ENCODE results near the gene FILIP1.
"Not testable (repeated sequence)": the region's sequence is repeated elsewhere in the genome, so short reads cannot be mapped to it uniquely, and the experiment has no call there.

FILIP1 gene

DNA sequence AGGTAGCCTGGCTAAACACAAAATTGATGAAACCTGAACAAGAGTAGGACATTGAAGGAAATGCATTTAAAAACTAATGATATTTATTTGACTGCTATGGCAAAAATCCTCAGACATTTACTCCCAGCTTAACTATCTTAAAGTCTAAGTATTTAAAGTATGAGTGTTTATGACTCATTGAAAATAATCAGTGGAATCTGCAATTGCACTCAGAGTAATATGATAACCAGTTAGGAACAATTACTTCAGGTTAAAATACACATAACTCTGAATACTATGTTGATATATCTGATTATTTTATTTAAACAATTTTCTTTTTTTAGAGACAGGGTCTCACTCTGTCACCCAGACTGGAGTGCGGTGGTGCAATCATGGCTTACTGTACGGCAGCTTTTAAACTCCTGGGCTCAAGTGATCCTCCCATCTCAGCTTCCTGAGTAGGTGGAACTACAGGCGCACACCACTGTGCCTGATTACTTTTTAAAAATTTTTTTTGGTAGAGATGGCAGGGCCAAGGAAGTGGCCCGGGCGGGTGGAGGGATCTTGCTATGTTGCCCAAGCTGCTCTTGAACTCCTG, 43.9 kb downstream of the FILIP1 start:
- DNase-seq (ENCODE audit: low read depth) = no peak

GRCh38 chr6:75446241-75446880, 47.2 kb downstream of the FILIP1 start:
- DNase-seq (ENCODE audit: low read depth) = no peak

- no peak for DNase-seq (ENCODE audit: low read depth)
These were observed 47.9 kb downstream of the FILIP1 start for GRCh38 chr6:75445738-75446137.

DNA sequence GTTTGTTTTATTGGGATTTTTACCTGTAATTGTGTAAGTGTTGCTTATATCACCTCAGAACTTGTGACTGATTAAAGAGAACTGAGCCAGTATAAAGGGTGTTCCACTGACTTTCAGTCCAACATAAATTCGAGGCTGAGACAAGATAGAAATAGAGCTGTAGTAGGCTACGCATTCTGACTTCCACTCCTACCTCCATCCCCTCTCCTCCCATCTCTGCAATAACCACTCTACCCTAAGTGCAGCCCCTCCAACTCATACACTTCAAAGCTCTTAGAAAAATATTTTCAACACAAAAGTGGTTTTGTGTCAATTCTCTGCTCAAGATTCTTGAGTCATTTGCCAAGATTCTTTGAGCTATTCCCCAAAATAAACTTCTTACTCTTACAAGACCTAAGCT, 48.7 kb downstream of the FILIP1 start:
- no peak for DNase-seq (ENCODE audit: low read depth)

- DNase-seq (ENCODE audit: low read depth) = not testable (repeated sequence)
These were observed 51.7 kb downstream of the FILIP1 start for GRCh38 chr6:75441883-75442282.

GRCh38 chr6:75441479-75441878, 52.1 kb downstream of the FILIP1 start:
- not testable (repeated sequence) for DNase-seq (ENCODE audit: low read depth)

DNA sequence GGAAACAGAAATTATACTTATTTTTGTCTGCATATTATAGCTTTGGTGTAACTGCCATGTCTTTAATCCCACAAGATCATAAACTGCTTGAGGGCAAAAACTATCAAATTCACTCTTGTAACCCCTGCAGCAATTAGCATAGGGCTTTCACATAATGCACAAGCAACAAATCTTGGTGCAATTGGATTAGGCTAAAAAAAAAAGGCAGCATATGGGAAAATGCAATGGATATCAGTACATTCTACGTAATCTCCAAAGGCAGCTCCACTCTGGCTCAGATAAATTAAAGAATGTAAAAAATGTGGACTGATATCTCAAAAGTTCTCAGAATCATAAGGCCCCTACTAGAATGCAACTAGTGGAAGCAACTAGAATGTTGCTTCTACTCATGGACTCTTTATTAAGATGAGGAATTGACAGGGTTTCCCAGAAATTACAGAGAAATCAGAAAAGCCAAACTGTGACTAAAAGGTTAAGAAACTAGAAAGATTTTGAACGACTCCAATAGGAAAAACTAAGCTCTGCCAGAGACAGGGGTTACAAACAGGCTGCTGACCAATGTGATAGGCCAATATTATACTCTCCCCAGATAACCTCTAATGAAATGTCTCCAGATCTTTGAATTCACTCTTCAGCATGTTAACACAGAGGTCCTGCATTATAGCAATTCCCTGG, 55.0 kb downstream of the FILIP1 start:
- DNase-seq (ENCODE audit: low read depth) = no peak

DNA sequence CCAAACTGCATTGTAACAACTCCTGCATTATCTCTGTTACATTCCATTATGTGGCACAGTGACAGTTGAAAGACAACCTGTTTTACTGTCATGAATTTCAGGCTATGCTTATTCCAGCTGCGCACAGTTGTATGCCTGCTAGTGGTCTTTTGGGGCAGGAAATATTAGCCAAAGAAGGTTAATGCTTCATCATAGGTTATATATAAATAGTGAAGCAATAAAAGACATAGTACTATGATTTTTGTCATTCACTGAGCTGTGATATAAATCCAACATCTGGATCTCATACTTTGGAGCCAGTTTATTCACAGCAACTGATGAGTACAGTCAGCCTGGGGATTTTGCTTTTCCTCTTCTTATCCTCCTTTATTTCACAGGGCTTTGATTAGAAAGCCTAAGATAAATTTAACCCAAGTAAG, 55.6 kb downstream of the FILIP1 start:
- no peak for DNase-seq (ENCODE audit: low read depth)

DNA sequence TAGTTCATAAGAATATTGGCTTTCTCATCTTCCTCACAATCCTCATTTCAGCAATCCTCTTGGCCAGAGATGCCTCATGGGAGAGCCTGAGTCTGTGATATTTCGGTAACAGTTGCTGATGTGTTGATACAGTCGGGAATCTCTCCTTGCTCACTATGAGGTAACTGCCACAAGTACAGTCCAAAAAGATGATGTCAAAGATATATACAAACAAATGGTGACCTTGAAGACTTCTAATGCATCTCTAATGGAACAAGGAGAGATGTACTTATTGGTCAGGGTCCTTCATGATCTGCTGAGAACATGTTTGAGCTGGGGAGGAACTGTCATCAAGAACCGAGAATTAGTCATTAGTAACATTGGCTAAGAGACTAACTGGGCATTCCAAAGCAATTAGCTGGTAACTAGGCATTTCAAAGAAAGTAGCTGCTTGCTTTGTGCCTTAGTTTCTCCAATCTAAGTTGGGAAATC, 56.1 kb downstream of the FILIP1 start:
- DNase-seq (ENCODE audit: low read depth) = no peak

DNA sequence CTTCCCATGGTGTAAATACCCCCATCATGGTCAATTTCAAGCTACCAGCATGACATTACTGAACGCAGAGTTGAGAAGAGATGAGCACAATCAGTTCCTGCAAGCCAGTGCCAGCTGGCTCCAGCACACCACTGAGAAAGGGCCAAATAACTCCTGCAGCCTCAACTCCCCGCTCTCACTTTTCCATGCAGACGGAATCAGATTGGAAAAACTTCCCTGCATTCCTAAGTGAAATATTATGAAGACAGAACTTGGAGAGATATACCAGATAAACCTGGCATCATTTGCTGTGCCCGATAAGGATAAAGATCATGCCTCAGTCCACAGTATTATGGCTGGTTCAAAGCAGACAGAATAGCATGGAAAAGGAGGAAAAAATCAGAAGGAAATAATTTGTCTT, 56.7 kb downstream of the FILIP1 start:
- DNase-seq (ENCODE audit: low read depth) = no peak

GRCh38 chr6:75432809-75433208, 60.8 kb downstream of the FILIP1 start:
- DNase-seq (ENCODE audit: low read depth) = not testable (repeated sequence)

GRCh38 chr6:75431379-75431778, 62.2 kb downstream of the FILIP1 start:
- no peak for DNase-seq (ENCODE audit: low read depth)

- DNase-seq (ENCODE audit: low read depth) = no peak
These were observed 62.8 kb downstream of the FILIP1 start for GRCh38 chr6:75430631-75431325.

- DNase-seq (ENCODE audit: low read depth) = no peak
These were observed 64.4 kb downstream of the FILIP1 start for GRCh38 chr6:75429061-75429703.

DNA sequence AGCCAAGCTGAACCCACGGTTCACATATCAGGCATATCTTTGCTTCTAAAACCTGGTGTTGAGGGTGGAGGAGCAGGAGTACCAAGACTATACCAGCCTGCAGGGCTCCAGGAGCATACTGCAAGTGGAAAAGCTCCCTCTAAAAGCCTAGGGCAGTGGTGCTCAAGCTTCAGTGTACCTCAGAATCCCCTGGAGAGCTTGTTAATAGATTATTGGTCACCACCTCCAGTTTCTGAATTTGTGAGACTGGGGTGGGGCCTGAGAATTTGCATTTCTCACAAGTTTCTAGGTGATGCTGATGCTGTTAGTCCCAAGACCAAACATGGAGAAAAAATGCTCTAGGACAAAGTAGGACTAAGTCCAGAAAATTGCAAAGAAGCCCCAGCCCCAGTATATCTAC, 65.4 kb downstream of the FILIP1 start:
- DNase-seq (ENCODE audit: low read depth) = no peak

DNA sequence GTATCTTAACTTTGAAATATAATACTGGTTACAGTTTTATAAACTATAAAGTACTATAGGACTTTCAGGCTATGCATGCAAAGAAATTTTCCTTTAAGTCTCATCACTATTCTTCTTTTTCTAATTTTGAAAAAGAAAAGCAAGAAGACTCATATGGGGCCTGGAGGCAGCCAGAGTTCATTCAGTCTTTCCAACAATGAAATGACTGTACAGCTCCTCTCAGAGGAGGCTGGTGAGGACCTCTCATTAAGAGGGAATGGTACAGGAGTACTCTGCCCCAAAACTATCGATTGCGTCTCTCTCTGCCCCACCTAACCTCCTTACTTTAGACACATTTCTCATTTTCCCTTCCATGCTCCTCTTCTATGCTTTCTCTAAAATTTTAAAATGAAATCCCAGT, 66.3 kb downstream of the FILIP1 start:
- DNase-seq (ENCODE audit: low read depth) = no peak

DNA sequence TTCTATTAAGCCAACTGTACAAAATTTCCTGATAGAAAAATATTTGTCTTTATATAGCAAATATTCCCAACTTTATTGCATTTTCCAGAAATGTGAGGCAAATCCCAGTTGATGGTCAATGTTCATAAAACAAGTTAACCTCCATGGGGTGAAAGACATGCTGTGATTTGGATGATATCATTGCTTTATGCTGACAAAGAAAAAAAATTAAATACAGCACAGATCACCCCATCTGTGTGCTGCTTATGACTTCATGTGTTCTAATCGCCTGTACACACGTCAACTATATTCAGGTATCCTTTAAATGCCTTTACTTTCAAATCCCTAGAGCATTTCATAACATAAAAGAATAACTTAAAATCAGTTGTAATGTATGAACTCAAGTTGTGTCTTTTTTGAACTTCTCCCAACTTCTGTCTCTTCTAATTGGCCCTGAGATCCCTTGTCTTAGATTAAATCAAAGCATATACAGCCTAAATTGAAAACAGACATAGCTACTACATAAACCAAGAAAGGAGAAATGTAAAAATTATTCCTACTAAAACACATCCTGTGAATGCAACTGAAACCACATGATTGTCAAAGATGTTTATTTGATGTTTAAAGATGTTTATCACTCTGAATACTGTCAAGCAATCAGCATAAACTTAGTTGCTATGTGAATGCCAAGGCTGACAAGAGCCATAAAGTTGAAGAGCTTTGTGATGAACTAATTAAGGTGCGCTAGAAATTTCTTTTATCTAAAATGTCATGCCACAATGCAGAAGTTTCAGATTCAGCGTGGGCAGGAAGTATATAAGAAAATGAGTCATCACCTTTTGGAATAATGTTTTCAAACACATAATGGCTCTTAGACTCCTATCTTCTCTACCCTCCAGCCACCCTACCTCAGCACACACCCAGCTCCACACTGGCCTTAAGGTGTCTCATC, 68.7 kb downstream of the FILIP1 start:
- no peak for DNase-seq (ENCODE audit: low read depth)

- no peak for DNase-seq (ENCODE audit: low read depth)
These were observed 70.2 kb downstream of the FILIP1 start for GRCh38 chr6:75423386-75423785.

GRCh38 chr6:75422024-75422639, 71.5 kb downstream of the FILIP1 start:
- DNase-seq (ENCODE audit: low read depth) = no peak

DNA sequence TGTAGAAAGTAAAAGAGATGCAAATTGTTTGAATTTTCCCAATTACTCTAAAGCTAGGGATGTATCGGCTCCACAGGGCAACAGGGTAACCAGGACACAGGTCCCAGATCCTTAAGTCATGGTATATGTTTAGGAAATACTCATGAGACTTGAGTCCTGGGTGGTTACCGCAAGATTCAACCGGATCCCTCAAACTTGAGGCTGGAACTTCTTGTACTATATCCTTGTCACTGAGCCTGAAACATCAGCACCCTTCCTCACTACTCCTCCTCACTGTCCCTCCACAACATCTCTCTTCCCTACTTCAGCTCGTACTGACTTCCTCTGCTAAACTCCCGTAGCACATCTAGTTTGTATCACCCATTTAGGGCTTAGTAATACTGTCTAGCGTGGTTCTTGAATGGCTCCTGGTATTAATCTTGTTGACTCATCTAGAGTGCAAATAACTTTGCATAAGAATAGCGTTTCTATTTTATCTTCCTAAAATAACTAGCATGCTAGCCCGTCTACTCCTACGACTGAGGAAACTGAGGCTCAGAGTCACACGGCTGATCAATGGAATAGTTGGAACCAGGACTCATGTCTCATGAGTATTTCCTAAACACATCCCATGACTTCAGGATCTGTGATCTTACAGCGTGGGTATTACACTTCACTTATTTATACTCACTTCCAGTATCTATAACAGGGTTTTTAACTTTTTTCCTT, 72.1 kb downstream of the FILIP1 start:
- DNase-seq (ENCODE audit: low read depth) = no peak
